Pulmonary artery endothelial cell (primary cell): ENCODE data around the gene ZDHHC19. TPM values are rescaled to one million over a fixed set of nuclear protein-coding genes. Genes with fewer than 3 reads are reported as not detected.
"Not testable (repeated sequence)": the region's sequence is repeated elsewhere in the genome, so short reads cannot be mapped to it uniquely, and the experiment has no call there.

Experiments used
- DNase-seq: peaks from one replicate; pipeline ENCODE4 v3.0.0-alpha.2; 2011; ENCODE audit warnings: low read depth, low spot score
- total RNA-seq: library from RNA; depleted of rRNA; stranded (reverse); fragments of >200 nt; gene quantifications from 2 replicates; pipeline ENCODE4 v1.2.3, GENCODE V29; 2014

The ZDHHC19 gene
- total RNA-seq, 1 donor from 2014 or later: not detected

DNA sequence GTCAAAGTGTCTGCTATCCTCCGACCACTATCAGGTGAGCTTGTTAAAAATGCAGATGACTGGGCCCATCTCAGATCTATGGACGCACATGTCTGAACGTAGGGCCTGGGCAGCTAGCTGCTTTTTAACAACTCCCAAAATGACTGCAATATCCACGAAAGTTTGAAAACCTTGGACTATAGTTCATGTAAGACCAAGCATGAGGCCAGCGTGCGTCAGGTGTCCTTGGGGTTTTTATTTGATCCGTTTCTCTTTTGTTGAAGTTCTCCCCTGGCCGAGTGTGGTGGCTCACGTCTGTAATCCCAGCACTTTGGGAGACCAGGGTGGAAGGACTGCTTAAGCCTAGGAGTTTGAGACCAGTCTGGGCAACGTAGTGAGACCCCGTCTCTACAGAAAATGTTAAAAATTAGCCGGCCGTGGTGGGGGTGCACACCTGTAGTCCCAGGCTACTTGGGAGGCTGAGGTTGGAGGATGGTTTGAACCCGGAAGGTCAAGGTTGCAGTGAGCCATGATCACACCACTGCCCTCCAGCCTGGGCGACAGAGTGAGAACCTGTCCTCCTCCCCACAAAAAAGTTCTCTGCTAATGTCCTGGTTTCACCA, 14.7 kb upstream of the ZDHHC19 start:
- DNase-seq: no peak

DNA sequence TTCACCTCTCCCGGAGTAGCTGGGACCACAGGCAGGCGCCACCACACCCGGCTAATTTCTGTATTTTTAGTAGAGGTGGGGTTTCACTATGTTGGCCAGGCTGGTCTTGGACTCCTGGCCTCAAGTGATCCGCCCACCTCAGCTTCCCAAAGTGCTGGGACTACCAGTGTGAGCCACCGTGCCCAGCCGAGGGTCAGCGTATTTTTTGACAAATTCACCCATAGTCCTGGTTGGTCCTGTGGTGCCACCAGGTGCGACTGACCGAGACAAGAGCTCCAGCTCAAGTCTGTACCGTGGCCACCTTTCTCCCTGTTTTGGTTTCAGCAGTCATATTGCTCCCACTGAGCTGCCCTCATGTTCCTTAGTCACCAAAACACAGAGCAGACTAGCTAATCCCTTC, 13.9 kb upstream of the ZDHHC19 start:
- DNase-seq: no peak

DNA sequence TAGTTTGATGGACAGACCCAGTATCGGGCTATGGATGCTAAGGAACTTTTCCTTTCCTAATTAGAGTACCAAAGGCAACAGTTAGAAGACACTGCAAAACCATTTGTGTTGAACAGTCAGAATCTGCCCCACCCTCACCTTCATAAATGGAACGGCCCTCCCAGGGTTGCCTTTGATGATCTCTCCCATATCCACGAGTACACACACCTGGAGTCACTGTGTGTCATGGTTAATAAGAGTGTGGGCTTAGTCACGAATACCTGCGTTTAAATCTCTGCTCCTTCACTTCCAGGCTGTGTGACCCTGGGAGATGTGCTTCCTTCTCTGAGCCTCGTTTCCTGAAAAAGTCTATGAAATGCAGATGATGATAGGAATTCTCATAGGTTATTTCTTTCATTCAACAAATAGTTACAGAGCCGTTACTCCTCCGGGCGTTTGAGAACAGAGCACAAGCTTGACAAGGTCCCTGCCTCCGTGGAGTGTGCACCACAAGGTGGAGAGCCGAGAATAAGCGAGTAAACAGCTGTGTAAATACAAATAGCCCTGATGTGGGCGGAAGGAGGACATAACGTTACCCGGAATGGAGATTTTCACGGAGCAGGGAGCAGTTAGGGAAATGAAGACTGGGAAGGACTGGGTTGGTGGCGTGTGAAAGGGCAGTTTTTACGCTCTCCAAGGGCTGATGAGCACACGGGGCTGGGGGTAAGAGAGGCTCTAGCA, 11.8 kb upstream of the ZDHHC19 start:
- DNase-seq: no peak

DNA sequence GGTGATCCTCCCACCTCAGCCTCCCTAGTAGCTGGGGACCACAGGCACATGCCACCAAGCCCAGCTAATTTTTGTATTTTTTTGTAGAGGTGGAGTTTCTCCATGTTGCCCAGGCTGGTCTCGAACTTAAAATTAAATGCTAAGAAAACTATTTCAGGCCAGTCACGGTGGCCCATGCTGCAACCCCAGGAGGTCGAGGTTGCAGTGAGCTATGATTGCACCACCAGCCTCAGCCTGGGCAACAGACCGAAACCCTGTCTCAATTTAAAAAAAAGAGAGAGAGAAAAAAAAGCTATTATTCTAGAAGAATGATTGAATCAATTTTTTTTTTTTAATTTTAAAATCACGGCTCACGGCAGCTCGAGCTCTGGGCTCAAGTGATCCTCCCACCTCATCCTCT, 9.8 kb upstream of the ZDHHC19 start:
- no peak for DNase-seq

DNA sequence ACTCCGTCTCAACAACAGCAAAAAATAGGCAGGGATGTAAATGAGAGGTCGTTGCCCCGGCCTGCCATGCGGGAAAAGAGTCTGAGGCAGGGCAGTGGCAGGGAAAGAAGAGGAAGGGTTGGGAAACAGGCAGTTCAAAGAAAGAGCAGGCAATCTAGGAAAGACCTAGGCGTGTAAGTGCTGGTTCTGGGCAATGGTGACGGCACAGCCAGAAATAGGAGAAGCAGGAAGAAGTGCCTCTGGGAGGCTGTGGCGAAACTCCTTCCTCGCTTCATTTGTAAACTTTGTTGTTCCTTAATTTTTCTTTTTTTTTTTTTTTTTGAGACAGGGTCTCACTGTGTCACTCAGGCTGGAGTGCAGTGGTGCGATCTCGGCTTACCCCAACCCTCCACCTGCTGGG, 9.4 kb upstream of the ZDHHC19 start:
- DNase-seq: no peak

DNA sequence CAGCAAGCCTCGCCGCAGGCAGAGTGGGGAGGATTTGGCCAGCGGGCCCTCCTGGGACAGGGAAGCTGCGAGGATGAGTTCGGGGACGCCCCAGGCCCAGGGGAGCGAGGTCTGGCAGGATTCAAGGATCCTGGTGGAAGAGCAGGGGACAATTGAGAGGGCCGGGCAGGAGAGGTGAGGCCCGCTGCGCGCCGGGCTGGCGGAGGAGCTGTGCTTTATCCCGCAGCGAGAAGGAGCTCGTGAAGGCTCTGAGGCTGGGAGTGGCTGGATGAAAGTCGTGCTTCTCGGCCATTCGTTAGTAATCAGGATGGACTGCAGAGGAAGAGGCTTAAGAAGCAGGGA, 8.7 kb upstream of the ZDHHC19 start:
- DNase-seq: no peak

DNA sequence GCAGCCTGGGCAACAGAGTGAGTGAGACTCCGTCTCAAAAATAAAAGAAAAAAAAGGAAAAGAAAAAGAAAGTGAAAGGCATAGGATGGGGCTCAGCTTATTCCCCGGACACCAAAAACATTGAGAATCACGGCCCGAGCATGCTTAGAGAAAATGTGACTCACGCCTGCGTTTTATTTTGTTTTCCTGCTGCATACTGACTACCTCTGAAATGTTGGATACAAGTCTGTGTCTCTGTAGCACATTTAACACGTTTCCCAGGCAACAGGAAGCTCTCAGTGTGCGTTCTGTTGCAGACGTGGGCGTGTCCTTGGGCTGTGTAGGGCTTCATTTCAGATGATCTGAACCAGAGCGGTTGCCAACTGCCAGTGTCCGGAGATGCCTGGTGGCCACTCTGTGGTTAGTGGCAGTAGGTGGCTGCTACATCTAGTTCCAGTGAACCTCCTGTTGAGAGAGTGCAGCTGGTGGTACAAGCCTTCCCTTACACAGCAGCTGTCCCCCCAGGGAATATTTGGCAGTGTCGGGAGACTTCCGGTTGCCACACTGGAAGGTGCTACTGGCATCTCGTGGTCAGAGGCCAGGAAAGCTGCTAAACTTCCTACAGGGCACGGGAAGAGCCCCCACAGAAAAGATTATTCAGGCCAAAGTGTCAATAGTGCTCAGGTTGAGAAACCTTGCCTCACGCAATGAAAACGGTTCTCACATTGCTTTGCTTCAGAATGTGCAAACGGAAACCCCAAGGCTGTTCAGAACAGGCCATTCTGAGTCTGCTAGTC, 8.2 kb upstream of the ZDHHC19 start:
- DNase-seq: peak; percentile 71

DNA sequence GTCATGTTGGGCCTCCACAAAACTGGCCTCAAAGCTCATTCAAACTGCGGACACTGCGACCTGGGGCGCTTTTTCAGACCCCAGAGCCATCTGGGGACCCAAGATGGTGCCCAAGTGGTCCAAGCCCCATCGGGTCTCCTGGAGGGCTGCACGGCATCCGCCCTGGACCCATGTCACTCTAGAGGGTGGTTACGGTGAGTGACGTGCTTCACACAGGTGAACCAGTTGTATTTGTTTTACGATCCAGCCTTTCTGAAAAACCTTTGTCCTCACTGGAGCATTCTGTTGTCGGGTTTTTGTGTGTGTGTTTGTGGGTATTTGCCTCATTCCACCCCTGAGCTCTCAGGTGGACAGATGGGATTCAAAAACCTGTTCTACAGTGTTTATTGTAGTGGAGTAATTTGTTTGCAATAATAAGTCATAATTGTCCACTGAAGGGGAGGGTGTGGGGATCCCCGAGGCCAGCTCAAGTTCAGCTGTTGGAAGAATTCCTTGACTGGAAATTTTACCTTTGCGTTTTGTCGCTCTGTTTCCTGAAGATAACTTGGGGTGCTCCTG, 7.0 kb upstream of the ZDHHC19 start:
- DNase-seq: no peak

DNA sequence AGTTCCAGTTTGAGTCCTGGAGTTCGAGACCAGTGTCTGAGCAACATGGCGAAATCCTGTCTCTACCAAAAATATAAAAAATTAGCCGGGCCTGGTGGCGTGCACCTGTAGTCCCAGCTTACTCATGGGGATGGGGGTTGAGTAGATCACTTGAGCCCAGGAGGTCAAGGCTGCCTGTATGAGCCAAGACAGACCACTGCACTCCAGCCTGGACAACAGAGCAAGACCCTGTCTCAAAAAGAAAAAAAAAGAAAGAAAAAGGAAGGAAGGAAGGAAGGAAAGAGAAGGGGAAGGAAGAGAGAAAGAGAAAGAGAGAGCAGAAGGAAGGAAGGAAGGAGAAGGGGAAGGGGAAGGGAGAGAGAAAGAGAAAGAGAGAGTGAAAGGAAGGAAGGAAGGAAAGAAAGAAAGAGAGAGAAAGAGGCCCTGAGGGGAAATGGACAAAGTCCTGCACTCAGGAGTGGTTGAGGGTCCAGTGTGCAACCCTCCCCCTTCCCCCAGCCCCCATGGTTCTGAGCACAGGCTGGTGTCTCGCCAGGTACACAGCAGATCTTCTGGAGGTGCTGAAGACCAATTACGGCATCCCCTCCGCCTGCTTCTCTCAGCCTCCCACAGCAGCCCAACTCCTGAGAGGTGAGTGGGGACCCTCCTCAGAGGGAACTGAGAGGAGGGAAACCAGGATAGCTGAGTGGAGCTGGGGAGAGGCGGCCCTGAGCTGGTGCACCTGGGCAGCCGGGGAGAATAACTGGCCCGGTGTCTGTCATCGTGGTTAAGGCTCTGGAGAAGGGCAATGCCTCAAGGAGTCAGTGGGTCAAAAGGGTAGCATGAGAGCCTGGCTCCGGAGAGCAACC, 6.3 kb upstream of the ZDHHC19 start:
- DNase-seq: no peak

DNA sequence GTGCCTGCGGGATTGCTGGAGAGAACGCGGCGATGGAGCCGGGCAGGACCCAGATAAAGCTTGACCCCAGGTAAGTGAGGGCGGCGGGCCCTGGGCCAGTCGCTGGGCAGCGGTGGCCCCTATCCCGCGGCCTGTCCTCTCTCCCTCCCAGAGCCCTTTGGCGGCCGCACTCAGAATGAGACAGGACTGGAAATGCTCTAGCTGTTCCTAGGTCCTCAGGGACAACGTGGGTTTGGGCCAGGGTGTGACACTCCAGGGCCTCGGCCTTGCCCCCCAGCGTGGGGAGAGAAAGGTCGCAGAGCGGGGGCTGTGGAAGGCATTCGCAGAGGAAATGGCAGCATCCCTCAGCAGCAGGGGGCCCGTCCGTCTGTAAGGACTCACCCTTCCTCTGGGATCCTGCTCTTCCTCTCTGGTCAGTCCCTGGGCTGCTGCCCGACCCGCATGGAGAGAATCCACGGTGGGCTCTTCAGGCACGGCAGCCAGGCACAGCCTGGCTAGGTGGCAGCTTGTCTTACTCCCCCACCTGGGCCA, 5.5 kb upstream of the ZDHHC19 start:
- DNase-seq: no peak

DNA sequence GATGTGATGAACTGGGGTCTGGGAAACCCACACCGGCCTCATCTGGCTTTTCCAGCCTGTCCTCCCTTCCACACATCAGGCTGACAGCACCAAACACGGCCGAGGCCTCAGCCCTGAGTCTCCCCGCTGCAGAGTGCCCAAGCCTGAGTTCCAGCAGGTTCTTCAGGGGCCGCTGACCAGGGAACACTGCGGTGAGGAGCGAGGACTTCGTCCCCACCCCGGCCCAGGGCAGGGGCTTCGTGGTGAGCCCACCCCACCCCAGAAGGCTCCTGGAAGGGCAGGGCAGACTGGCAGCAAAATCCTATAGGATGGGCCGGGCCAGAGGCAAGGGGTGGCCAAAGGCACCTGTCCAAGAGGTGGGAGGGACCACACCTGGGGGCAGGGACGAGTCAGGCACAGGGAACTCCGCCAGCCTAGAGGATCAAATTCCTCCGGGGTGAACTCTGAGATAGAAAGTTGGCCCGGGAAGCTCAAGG, 4.9 kb upstream of the ZDHHC19 start, which contains the start of gene SLC51A:
Gene SLC51A, plus strand, starts transcription at position 446 of the 476 bp plus-strand sequence. CDS start 179 bp downstream, outside the sequence.
- DNase-seq: no peak

DNA sequence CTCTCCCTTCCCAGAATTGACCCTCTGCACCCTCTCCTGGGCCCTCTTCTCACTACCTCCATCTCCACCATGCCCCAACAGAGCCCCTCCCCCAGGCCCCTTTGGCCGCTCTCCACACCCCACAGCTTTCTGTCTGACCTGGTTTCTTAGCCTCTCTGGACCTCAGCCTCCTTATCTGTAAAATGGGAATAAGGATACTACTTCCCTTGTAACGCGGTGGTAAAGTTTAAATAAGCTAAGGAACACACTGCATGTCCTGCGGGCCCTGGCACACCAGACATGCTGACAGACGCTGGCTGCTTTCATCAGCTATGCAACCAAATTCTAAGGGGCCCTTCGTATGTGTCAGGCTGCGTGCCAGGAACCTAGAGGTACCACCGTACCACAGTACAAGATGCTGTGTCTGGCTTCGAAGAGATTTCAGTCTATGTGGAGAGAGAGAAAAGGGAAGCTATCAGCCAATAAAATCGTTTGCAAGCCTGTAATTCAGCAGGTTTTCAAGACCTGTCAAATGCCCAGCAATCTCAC, 4.4 kb upstream of the ZDHHC19 start:
- DNase-seq: no peak

DNA sequence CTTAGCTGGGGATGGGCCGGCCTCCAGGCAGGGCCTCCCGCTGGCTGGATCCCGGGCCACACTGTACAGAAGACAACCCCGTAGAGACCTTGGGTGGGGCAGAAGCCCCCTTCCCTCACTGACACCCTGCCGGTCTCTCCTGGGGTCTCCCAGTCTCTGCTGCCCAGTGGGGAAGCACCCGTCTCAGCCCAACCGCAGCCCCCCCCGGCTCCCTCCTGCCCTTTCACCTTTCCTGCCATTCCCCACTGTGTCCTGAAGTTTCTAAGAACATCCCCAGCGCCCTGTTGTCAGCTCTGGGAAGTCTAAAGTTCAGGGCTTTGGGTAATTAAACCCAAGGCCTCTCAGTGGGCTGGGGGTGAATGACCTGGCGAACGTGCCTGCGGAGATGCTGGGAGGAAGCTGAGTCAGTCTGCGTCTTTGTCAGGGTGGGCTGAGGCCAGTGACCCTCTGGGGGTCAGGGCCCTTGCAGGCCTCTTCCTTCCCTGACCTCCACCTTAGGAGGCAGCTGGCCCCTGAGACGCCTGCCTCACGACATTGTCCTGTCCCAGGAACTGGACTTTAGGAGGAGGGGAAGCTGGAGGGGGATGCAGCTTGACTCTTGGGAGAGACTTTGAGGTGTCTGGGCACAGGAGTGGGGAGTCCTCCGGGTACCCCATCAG, 3.7 kb upstream of the ZDHHC19 start:
- no peak for DNase-seq

DNA sequence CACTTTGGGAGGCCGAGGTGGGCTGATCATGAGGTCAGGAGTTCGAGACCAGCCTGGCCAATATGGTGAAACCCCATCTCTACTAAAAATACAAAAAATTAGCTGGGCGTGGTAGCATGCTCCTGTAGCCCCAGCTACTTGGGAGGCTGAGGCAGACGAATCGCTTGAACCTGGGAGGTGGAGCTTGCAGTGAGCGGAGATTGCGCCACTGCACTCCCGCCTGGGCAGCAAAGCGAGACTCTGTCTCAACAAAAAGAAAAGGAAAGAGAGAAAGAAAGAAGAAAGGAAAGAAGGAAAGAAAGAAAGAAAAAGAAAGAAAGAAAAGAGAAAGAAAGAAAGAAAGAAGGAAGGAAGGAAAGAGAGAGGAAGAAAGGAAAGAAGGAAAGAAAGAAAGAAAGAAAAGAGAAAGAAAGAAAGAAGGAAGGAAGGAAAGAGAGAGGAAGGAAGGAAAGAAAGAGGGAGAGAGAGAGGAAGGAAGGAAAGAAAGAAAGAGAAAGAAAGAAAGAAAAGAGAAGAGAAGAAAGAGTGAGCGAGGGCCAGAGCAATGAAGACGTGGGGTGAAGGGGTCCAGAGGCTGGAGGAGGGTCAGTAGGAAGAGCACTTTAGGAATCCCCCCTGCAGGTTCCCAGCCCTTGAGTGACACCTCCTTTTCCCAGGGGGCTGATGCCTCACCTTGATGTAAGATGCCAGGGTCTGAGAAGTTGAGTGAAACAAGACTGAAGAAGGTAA, 1.1 kb downstream of the ZDHHC19 start:
- DNase-seq: not testable (repeated sequence)

DNA sequence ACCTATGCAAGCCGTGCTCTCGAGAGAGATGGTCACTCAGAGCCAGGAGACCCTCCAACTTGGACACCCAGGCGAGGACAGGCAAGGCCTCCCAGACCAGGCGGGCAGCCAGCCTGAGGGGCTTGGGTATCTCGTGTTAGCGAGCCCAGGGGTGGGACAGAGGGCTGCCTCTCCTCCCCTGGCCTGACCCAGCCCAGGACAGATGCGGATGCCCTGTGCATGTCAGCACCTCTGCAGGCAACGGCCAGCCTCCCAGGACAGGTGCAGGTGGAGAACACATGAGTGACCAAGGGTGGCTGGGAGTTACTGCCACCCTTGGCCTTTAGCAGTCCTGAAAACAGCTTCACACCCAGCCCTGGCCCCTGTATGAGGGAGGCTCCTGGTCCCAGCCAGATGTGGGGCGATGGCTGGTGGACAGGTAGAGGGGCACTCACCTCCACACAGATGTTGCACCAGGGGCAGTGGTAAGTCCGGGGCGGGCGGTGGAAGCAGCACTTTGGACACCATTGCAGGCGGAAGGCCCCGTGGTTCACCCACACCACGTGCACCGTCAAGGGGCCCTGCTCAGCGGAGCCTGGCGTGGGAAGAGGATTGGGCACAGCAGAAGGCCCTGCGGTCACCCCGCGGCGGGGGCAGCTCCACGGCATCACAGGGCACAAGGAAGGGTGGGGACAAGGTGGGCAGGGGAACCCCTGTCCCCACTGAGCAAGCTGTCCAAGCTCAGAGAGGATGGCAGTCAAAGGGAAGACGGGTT, 2.1 kb downstream of the ZDHHC19 start:
- no peak for DNase-seq

DNA sequence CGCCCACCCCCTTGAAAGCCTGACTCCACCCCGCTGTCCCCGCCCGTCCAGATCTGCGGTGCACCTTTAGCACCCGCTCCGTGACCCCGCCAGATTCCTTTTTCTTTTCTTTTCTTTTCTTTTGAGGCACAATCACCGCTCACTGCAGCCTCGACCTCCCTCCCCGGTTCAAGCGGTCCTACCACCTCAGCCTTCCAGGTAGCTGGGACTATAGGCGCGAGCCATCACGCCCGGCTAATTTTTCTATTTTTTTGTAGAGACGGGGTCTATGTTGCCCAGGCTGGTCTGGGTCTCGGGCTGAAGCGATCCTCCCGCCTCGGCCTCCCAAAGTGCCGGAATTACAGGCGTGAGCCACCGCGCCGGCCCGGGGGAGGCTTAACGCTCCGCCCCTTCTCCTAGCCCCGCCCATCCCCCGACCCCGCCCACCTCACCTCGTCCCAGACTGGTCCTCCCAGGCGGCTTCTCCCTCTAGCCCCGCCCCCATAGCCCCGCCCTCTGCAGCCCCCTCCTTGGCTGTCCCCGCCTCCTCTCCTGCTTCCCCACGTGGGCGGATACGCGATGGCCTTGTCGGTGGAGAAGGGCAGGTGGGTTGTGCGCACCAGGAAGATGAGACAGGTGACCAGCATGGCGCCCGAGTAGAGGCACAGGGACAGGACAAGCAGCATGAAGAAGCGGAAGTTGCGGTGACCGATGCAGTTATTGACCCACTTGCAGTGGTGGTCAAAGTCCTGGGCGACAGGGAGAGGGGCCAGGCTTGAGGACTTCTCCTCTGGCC, 3.2 kb downstream of the ZDHHC19 start:
- DNase-seq: no peak

DNA sequence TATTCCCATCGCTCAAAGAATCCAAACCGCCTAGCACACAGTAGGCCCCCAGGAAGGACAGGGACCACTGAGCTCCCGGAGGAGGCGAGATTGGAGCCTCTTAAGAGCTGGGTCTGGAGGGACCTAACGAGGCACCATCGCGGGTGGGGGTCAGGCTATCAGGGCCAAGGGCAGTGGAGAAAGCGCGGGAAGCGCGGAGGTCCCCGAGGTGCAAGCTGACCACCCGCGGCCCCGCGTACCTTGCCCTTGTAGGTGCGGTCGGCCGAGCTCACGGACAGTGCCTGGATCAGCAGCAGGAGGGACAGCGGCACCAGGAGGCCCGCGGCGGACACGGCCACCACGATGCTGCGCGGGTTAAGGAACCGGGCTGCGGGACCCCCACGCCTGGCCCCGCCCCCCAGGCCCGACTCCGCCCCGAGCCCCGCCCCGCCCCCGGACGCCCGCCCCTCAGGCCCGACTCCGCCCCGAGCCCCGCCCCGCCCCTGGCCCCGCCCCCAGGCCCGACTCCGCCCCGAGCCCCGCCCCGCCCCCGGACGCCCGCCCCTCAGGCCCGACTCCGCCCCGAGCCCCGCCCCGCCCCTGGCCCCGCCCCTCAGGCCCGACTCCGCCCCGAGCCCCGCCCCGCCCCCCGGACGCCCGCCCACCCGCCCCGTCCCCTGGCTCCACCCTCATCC, 3.9 kb downstream of the ZDHHC19 start:
- no peak for DNase-seq
